D721Med (cell line): ENCODE measurements around the gene ERICH2.

Experiments
- DNase-seq: peaks from one replicate; pipeline ENCODE4 v3.0.0; 2011; ENCODE audit warnings: low spot score; ENCODE audit not compliant: insufficient read length
- FAIRE-seq: peaks from 2 replicates; lab custom pipeline; 2011; peaks lifted over from hg19 to GRCh38; lab: Jason Lieb, UNC
- CTCF ChIP-seq: IDR thresholded peaks from 2 replicates; pipeline ENCODE4 v1.5.1; 2012; ENCODE audit warnings: mild to moderate bottlenecking, control low read depth; ENCODE audit not compliant: insufficient read depth; ENCODE audit errors: missing control alignments

ERICH2 gene

DNA sequence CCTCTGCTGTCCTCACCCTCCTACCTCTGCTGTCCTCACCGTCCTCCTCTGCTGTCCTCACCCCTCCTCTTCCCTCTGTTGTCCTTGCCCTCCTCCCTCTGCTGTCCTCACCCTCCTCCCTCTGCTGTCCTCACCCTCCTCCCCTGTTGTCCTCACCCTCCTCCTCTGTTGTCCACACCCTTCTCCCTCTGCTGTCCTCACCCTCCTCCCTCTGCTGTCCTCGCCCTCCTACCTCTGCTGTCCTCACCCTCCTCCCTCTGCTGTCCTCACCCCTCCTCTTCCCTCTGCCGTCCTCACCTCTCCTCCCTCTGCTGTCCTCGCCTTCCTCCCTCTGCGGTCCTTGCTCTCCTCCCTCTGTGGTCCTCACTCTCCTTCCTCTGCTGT lies 58.3 kb downstream of the ERICH2 start:
- DNase-seq (no peak), FAIRE-seq (no peak)
- no peak for TF ChIP-seq CTCF

DNA sequence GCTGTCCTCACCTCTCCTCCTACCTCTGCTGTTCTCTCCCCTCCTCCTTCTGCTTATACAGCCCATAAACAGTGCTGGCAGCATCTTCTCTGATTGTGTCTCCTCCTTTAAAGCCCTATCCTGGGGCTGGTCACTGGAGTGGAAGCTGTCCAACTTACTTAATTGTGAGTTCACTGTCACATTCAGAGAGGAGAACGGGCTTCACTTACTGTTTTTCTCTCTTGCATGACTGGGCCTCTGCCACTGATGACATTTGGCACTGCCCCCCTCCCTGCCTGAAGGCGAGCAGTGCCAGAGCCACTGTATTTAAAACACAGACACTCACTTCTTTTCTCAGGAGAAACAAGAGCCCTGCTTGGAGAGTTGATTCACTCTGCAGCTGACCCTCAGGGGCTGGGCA lies 58.9 kb downstream of the ERICH2 start:
- FAIRE-seq, result no peak
- no peak for TF ChIP-seq CTCF
- no peak for DNase-seq

GRCh38 chr2:170830166-170830565 lies 60.0 kb downstream of the ERICH2 start:
- no peak for TF ChIP-seq CTCF
- FAIRE-seq (no peak), DNase-seq (no peak)

GRCh38 chr2:170831115-170831514 lies 60.9 kb downstream of the ERICH2 start:
- DNase-seq (no peak), FAIRE-seq (no peak)
- TF ChIP-seq CTCF, result no peak

- DNase-seq (no peak), FAIRE-seq (no peak)
- TF ChIP-seq CTCF, result no peak
Observed at GRCh38 chr2:170836027-170836426, 65.8 kb downstream of the ERICH2 start.

DNA sequence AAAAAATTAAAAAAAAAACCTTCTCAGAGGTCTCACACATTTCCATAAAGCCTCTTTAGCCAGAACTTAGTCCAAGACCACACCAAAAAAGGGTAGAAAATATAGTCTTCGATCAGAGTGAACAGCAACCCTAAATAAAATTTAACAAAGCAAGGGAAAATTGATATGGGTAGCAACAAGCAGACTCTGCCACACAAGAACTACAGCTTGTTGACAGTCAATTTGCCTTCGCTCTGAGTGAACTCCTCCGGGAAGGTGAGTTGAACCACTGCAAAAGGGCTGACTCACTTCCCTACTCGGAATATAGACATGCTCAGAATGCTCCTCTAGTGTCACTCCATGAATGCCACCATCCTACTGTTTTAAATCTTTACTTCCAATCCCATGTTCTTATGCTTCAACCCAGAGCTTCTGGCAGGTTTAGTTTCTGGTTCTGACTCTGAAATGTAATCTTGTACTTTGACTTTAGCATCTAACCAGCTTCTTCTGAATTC lies 70.6 kb downstream of the ERICH2 start:
- TF ChIP-seq CTCF, result no peak
- DNase-seq (no peak), FAIRE-seq (no peak)

- no peak for DNase-seq
- TF ChIP-seq CTCF, result no peak
- no peak for FAIRE-seq
Observed at GRCh38 chr2:170842785-170843184, 72.6 kb downstream of the ERICH2 start.
